Activated naive CD8-positive, alpha-beta T cell treated with anti-CD3 and anti-CD28 coated beads, Interleukin-2, amount 10 ng/mL, durations not matched to agents 7 days and 5 days (primary cell): Measurements from ENCODE around the gene SYTL1. TPM values are rescaled to one million over a fixed set of nuclear protein-coding genes. Genes with fewer than 3 reads are reported as not detected.

ENCODE experiments used
- ATAC-seq: fragments of 150-1000 bp; cut with Tn5 transposase; one replicate; pipeline ENCODE4 v1.10.0; 2021; ENCODE audit warnings: low read depth, moderate library complexity
- POLR2A ChIA-PET: fragments of 350-600 bp; sonication (Branson Sonifier 250); formaldehyde crosslinking; loops from one replicate; lab custom pipeline; 2021; ENCODE audit warnings: antibody characterized with exemption; lab: Charles Lee
- DNase-seq: peaks from one replicate; pipeline ENCODE4 v3.0.0; 2021
- H3K27ac Mint-ChIP-seq: one replicate; pipeline ENCODE4 v1.8.0; 2022; ENCODE audit warnings: mild to moderate bottlenecking, mixed read lengths
- H3K27me3 Mint-ChIP-seq: one replicate; pipeline ENCODE4 v1.8.0; 2022; ENCODE audit warnings: mild to moderate bottlenecking, moderate library complexity, mixed read lengths
- H3K36me3 Mint-ChIP-seq: one replicate; pipeline ENCODE4 v1.8.0; 2021; ENCODE audit warnings: mild to moderate bottlenecking, mixed read lengths
- H3K4me1 Mint-ChIP-seq: one replicate; pipeline ENCODE4 v1.8.0; 2021; ENCODE audit warnings: mixed read lengths
- H3K4me3 Mint-ChIP-seq: one replicate; pipeline ENCODE4 v1.8.0; 2022; ENCODE audit warnings: mild to moderate bottlenecking, moderate library complexity, mixed read lengths
- H3K9me3 Mint-ChIP-seq: one replicate; pipeline ENCODE4 v1.8.0; 2021; ENCODE audit warnings: mixed read lengths
- total RNA-seq, 2 experiments: library from RNA; stranded (reverse); gene quantifications; one replicate each; pipeline ENCODE4 v1.2.3, GENCODE V29; 2021

SYTL1 gene
- total RNA-seq, 2 experiments from 2014 or later = 103 to 105 TPM

GRCh38 chr1:27327964-27328363 lies 13.9 kb upstream of the SYTL1 start:
- H3K4me3 Mint-ChIP-seq = no peak overlapping the region
- peaks cover 33% of the 10 kb centered on the region for H3K4me1 Mint-ChIP-seq
- POLR2A ChIA-PET = interaction anchor here (0.6 kb wide), 1 partner anchor 173 kb away, joined by 4 read pairs; the partner anchor contains the start of gene SLC9A1
- H3K27me3 Mint-ChIP-seq = no peaks in the 10 kb centered on the region
- peaks cover 9% of the 10 kb centered on the region for H3K36me3 Mint-ChIP-seq
- H3K27ac Mint-ChIP-seq = peak overlapping the region; percentile 1
- ATAC-seq (no peak), DNase-seq (no peak)
- no peaks in the 10 kb centered on the region for H3K9me3 Mint-ChIP-seq

- Mint-ChIP-seq H3K9me3 (no peaks in the 10 kb centered on the region), H3K27me3 (no peaks in the 10 kb centered on the region), H3K4me1 (peaks cover 18% of the 10 kb centered on the region), H3K36me3 (peaks cover 3% of the 10 kb centered on the region), H3K27ac (peak overlapping the region; percentile 28), H3K4me3 (no peak overlapping the region)
- no peak for ATAC-seq
- POLR2A ChIA-PET = no interaction called here
- no peak for DNase-seq
These were observed 11.0 kb upstream of the SYTL1 start for GRCh38 chr1:27330786-27331185.

DNA sequence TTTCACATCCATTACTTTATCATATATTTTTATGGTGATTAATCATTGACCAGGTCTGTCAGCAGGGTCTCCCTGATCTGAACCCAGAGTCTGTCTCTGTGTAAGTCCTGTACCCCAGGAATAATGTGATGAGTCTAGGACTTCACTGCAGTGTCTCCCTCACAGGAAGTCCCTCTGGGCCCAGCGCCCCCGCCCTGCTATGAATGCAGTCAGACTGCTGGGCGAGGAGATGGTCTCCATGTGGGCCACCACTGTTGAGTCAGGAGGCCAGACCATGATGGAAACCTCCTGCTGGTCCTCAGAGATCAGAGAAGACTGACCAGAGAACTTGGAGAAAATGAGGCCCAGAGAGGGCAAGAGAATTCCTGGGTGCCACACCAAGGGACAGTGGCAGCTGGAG lies 10.4 kb upstream of the SYTL1 start:
- Mint-ChIP-seq H3K27ac (peak overlapping the region; percentile 45), H3K36me3 (peaks cover 6% of the 10 kb centered on the region), H3K4me1 (peaks cover 18% of the 10 kb centered on the region), H3K4me3 (no peak overlapping the region), H3K27me3 (no peaks in the 10 kb centered on the region), H3K9me3 (no peaks in the 10 kb centered on the region)
- POLR2A ChIA-PET = no interaction called here
- ATAC-seq (no peak), DNase-seq (no peak)

GRCh38 chr1:27331922-27332321 lies 9.9 kb upstream of the SYTL1 start:
- H3K36me3 Mint-ChIP-seq = peaks cover 9% of the 10 kb centered on the region
- no peak for DNase-seq
- no peaks in the 10 kb centered on the region for H3K9me3 Mint-ChIP-seq
- H3K4me3 Mint-ChIP-seq = no peak overlapping the region
- POLR2A ChIA-PET = interaction anchor here (0.7 to 1.0 kb wide), 5 partner anchors 9 to 99 kb away, joined by 3 to 4 read pairs (median 4); no protein-coding TSS in a partner anchor
- peaks cover 18% of the 10 kb centered on the region for H3K4me1 Mint-ChIP-seq
- ATAC-seq = no peak
- no peaks in the 10 kb centered on the region for H3K27me3 Mint-ChIP-seq
- H3K27ac Mint-ChIP-seq = peak overlapping the region; percentile 34

DNA sequence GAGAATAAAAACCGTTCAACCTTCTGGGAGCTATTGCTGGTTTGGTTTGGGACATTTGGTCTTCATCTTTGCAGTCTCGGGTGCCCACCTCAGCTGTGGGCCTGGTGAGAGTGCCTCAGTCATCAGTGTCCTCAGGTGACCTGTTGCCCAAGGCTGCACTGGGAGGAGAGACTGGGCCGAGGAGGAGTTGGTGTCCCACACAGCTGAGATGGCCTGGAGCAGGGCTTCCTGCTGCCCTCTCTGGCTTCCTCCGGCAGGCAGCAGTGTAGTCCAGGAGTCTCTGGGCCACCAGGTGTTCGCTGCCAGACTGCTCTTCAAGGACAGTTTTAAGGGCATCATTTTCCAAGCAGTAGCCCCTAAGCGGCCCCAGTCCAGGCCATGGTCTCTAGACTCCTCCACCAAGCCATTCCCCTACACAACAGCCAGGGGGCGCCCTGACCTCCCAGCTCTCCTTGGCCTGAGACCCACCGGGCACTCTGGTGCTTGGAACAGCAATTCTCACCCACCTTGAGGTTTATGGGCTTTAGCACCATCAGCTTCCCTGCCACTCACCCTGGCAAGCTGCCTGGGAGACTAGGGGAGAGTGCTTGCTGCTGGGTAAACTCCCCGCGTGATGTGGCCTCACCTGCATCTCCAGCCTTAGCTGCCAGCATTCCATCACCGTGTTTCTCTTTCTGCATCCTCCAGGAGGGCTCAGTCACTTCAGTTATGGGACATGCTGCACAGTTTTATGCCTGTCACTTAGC lies 9.1 kb upstream of the SYTL1 start:
- POLR2A ChIA-PET = interaction anchor here (0.7 to 1.2 kb wide), 6 partner anchors 8 to 98 kb away, joined by 3 to 4 read pairs (median 4); no protein-coding TSS in a partner anchor
- Mint-ChIP-seq H3K4me1 (peaks cover 18% of the 10 kb centered on the region), H3K27ac (peak overlapping the region; percentile 57), H3K9me3 (no peaks in the 10 kb centered on the region), H3K36me3 (peaks cover 9% of the 10 kb centered on the region), H3K27me3 (no peaks in the 10 kb centered on the region), H3K4me3 (no peak overlapping the region)
- ATAC-seq (peak; percentile 79), DNase-seq (peak; percentile 73)

DNA sequence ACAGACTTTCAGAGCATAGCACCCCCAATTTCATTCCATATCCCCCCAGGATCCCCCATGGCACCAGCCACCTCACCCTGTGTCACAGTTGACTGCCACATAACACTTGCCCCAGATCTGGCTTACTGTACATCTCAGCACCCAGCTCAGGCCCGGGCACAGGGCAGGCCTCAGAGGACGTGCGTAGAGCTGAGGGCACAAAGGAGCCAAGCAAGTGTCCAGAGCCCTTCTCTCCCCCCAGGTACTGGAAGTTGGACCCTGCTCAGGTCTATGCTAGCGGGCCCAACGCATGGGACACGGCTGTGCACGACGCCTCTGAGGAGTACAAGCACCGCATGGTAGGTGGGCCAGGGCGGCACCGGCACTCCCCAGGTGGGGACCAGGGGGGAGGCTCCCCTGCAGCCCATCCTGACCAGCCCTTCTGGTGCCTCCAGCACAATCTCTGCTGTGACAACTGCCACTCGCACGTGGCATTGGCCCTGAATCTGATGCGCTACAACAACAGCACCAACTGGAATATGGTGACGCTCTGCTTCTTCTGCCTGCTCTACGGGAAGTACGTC lies 8.0 kb upstream of the SYTL1 start:
- ATAC-seq (no peak), DNase-seq (no peak)
- H3K4me1 Mint-ChIP-seq = peaks cover 14% of the 10 kb centered on the region
- peaks cover 9% of the 10 kb centered on the region for H3K36me3 Mint-ChIP-seq
- H3K4me3 Mint-ChIP-seq = no peak overlapping the region
- H3K9me3 Mint-ChIP-seq = no peaks in the 10 kb centered on the region
- H3K27me3 Mint-ChIP-seq = no peaks in the 10 kb centered on the region
- H3K27ac Mint-ChIP-seq = no peak overlapping the region
- POLR2A ChIA-PET = interaction anchor here (1.2 kb wide), 1 partner anchor 24 kb away, joined by 4 read pairs; no protein-coding TSS in a partner anchor

DNA sequence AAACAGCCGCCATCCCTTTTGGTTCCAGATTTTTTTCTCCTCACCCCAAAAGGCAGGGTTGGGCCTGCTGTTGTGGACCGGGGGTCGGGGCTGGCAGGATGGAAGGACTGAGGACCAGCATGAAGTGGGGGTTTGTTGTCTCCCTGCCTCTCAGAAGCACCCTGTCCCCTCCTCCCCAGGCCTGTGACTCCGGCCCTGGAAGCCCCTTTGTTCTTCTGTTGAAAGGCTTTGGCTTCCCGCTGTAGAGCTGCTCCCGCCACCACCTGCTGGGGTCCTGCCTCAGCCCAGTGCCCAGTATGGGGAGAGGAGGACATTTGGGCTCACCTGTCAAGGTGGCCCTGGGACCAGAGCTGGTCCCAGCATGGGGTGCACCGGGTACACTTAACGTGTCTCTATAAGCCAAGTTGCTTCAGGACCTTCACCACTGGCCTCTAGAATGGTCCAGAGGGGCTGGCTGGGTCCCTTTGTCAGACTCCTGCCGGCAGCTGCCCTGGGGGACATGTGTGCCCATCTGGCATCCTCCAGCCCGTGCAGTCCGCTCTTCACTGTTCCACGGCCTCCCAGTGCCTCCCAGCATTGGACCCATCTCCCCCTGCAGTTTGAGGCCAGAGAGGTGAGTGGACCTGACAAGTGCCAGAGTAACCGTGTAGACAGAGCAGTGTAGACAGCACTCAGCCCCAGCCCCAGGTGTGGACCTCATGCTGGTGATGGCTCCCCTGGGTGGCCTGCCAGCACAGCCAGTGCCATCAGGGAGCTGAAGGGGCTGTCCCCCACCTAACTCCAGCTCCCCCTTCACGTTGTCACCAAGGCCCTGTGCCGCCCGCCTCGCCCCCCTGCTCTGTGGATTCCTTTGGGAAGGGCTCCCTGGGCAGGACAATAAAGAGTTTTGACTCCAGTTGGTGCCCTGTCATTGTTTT lies 6.1 kb upstream of the SYTL1 start:
- Mint-ChIP-seq H3K9me3 (no peaks in the 10 kb centered on the region), H3K4me1 (peaks cover 17% of the 10 kb centered on the region), H3K27ac (no peak overlapping the region), H3K27me3 (no peaks in the 10 kb centered on the region), H3K4me3 (no peak overlapping the region), H3K36me3 (peaks cover 9% of the 10 kb centered on the region)
- DNase-seq (no peak), ATAC-seq (no peak)
- POLR2A ChIA-PET = interaction anchor here (1.3 to 1.5 kb wide), 2 partner anchors 10 to 13 kb away, joined by 3 to 4 read pairs; partner anchors contain the start of gene TMEM222

DNA sequence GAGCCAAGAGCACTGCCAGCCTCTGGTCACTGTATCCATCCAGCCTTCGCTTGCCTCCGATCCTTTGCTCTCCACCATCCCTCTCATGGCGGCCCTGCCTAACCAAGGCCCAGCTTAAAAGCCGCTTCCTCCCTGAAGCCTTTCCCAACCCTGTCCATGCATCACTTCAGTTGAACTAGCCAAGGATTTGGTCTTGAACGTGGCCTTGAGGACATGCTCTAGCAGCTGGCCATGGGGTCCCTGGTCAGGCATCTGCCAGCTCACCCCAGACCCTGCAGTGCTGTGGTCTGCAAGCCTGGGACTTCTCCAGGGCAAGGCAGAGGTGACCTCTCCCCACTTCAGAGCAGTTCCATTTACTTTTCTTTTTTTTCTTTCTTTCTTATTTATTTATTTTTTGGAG lies 5.1 kb upstream of the SYTL1 start:
- POLR2A ChIA-PET = interaction anchor here (1.3 kb wide), 1 partner anchor 11 kb away, joined by 3 read pairs; no protein-coding TSS in a partner anchor
- peaks cover 9% of the 10 kb centered on the region for H3K36me3 Mint-ChIP-seq
- ATAC-seq = no peak
- no peak overlapping the region for H3K4me3 Mint-ChIP-seq
- H3K27ac Mint-ChIP-seq = no peak overlapping the region
- peaks cover 22% of the 10 kb centered on the region for H3K4me1 Mint-ChIP-seq
- H3K27me3 Mint-ChIP-seq = no peaks in the 10 kb centered on the region
- DNase-seq = no peak
- no peaks in the 10 kb centered on the region for H3K9me3 Mint-ChIP-seq

GRCh38 chr1:27338751-27339150 lies 3.1 kb upstream of the SYTL1 start:
- Mint-ChIP-seq H3K4me3 (no peak overlapping the region), H3K27ac (peak overlapping the region; percentile 71), H3K27me3 (no peaks in the 10 kb centered on the region), H3K4me1 (peaks cover 24% of the 10 kb centered on the region), H3K36me3 (peaks cover 12% of the 10 kb centered on the region), H3K9me3 (no peaks in the 10 kb centered on the region)
- ATAC-seq = no peak
- POLR2A ChIA-PET = interaction anchor here (0.9 kb wide), 1 partner anchor 18 kb away, joined by 3 read pairs; no protein-coding TSS in a partner anchor
- DNase-seq = no peak

DNA sequence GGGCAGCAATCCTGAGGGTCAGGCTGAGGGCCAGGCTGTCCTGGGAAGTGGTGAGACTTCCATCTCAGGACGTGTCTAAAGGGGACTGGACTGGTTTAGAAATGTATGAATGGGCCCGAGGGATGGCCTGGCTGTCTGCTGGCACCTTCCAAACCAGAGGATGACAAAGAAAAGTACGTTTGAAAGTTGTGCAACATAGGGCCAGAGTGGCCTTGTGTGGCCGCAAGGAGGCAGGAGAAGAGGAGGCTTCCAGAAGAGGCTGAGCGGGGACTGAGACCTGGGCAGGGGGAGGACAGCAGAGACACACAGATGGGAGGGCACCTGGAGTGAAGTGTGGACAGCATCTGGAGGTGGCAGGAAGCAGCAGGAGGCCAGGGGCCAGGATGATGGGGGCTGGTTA lies 2.6 kb upstream of the SYTL1 start:
- ATAC-seq (no peak), DNase-seq (no peak)
- no peaks in the 10 kb centered on the region for H3K27me3 Mint-ChIP-seq
- H3K36me3 Mint-ChIP-seq = peaks cover 10% of the 10 kb centered on the region
- POLR2A ChIA-PET = interaction anchor here (1.0 kb wide), 1 partner anchor 16 kb away, joined by 3 read pairs; no protein-coding TSS in a partner anchor
- peaks cover 25% of the 10 kb centered on the region for H3K4me1 Mint-ChIP-seq
- H3K4me3 Mint-ChIP-seq = no peak overlapping the region
- peak overlapping the region; percentile 39 for H3K27ac Mint-ChIP-seq
- H3K9me3 Mint-ChIP-seq = no peaks in the 10 kb centered on the region

DNA sequence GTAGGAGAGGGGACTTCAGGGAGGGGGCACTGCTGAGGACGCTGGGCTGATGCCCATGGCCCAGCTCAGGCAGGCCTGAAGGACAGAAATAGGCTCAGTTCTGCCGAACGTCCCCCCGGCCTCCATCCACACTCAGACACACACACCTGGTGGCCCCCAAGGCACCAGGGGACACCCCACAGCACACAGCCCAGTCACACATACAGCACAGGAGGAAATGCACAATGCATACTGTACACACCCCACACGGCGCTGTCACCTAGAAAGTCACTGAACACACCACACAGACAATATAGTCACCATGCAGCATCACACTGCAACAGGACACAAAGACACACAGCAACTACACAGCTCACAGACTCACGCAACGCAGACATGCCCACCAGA lies 562 bp downstream of the SYTL1 start:
- H3K4me1 Mint-ChIP-seq = peaks cover 29% of the 10 kb centered on the region
- POLR2A ChIA-PET = interaction anchor here (0.6 to 3.1 kb wide), 12 partner anchors 8 to 384 kb away, joined by 3 to 23 read pairs (median 4); partner anchors contain the start of genes FAM76A, MAP3K6 and TMEM222

DNA sequence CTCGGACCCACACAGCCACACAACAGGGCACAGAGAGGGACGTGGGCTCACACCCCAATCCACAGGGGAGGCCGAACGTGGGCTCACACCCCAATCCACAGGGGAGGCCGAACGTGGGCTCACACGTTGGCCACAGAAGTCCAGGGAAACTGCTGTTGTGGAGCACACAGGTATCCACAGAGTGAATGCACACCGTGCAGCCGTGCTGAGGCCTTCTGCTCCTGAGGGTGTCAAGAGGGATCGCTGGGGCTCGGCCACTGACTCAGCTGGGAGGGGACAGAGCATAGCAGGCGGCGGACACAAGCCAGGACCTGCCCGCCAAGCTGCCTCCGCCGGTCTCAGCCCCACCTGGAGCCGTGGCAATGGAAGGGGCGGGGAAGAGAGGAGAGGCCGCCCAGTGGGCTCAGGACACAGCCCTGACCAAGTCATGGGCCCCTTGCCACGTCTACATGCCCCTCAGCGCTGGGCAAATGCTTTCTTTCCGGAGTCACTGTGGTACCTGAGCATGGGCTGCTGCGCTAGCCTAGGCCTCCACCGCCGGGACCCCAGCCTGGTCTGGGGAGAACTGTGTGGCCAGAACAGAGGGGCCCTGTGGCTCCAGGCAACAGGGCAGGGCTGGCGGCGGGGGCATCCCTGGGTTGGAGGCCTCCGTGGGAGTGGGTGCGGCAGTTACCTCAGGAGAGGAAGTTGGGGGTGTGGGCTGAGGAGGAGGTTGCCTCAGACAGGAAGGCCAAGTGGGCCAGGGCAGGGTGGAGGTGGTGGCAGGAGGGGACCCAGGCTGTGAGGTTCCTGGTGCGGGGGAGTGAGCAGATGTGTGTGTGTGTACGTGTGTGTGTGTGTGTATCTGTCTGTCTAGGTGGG lies 1.2 kb downstream of the SYTL1 start:
- DNase-seq = peak; percentile 75
- peak overlapping the region; percentile 96 for H3K27ac Mint-ChIP-seq
- no peaks in the 10 kb centered on the region for H3K27me3 Mint-ChIP-seq
- H3K4me3 Mint-ChIP-seq = peak overlapping the region; percentile 94
- H3K4me1 Mint-ChIP-seq = peaks cover 31% of the 10 kb centered on the region
- POLR2A ChIA-PET = interaction anchor here (1.1 to 3.1 kb wide), 6 partner anchors 10 to 329 kb away, joined by 3 to 29 read pairs (median 9); partner anchors contain the start of genes IFI6 and TMEM222
- H3K9me3 Mint-ChIP-seq = no peaks in the 10 kb centered on the region
- peak; percentile 73 for ATAC-seq
- peaks cover 9% of the 10 kb centered on the region for H3K36me3 Mint-ChIP-seq

More for the DNA sequence above, 562 bp downstream of the SYTL1 start:
- ATAC-seq (peak; percentile 50), DNase-seq (peak; percentile 59)
- H3K4me3 Mint-ChIP-seq = peak overlapping the region; percentile 94
- no peaks in the 10 kb centered on the region for H3K27me3 Mint-ChIP-seq
- H3K36me3 Mint-ChIP-seq = peaks cover 9% of the 10 kb centered on the region
- peak overlapping the region; percentile 96 for H3K27ac Mint-ChIP-seq
- no peaks in the 10 kb centered on the region for H3K9me3 Mint-ChIP-seq
